OCI-LY7 (cell line): ENCODE data around the gene DAGLA. TPM values are rescaled to one million over a fixed set of nuclear protein-coding genes. Genes with fewer than 3 reads are reported as not detected.

Experiments
- BruUV-seq: library from RNA; stranded (reverse); fragments of 400-500 nt; replicated peaks from 2 replicates; lab custom pipeline; 2021; lab: Mats Ljungman, UMichigan
- CTCF ChIA-PET: fragments of 300-600 bp; sonication (Branson Sonifier 250); formaldehyde crosslinking; loops from one replicate; lab custom pipeline; 2022; ENCODE audit warnings: antibody characterized with exemption; ENCODE audit not compliant: unreplicated experiment; lab: Charles Lee
- POLR2A ChIA-PET: fragments of 300-600 bp; sonication (Branson Sonifier 250); formaldehyde crosslinking; loops from one replicate; lab custom pipeline; 2022; ENCODE audit warnings: antibody characterized with exemption; lab: Charles Lee
- DNase-seq: peaks from one replicate; pipeline ENCODE4 v3.0.0-alpha.2; 2015; ENCODE audit warnings: low spot score
- H2AFZ ChIP-seq: fragments of 200-600 bp; sonication (generic), shearing (Covaris generic); 2 replicates; pipeline ENCODE4 v1.6.1; 2014; ENCODE audit warnings: mild to moderate bottlenecking, antibody characterized with exemption, low read length, moderate library complexity
- H3K27ac ChIP-seq: fragments of 200-600 bp; sonication (generic); 2 replicates; pipeline ENCODE4 v1.5.1; 2014; ENCODE audit warnings: mixed run types, low read depth, mild to moderate bottlenecking, moderate library complexity, low read length, inconsistent platforms; ENCODE audit not compliant: poor library complexity, severe bottlenecking
- H3K36me3 ChIP-seq: fragments of 200-600 bp; sonication (generic); 2 replicates; pipeline ENCODE4 v1.6.1; 2014; ENCODE audit warnings: mild to moderate bottlenecking, antibody characterized with exemption, low read length, moderate library complexity, mixed read lengths; ENCODE audit not compliant: insufficient read depth
- H3K4me1 ChIP-seq: fragments of 200-600 bp; sonication (generic); 2 replicates; pipeline ENCODE4 v1.5.1; 2014; ENCODE audit warnings: mild to moderate bottlenecking, low read length; ENCODE audit not compliant: insufficient read depth, poor library complexity, severe bottlenecking
- H3K4me2 ChIP-seq: fragments of 200-600 bp; sonication (generic); 2 replicates; pipeline ENCODE4 v1.6.1; 2014; ENCODE audit warnings: mild to moderate bottlenecking, low read length
- H3K4me3 ChIP-seq: fragments of 200-600 bp; sonication (generic); 2 replicates; pipeline ENCODE4 v1.5.1; 2014; ENCODE audit warnings: mild to moderate bottlenecking, low read depth, low read length; ENCODE audit not compliant: poor library complexity, severe bottlenecking
- H3K79me2 ChIP-seq: fragments of 200-600 bp; sonication (generic); 2 replicates; pipeline ENCODE4 v1.6.1; 2016; ENCODE audit warnings: low read depth, mild to moderate bottlenecking, low read length, moderate library complexity, mixed read lengths; ENCODE audit not compliant: insufficient read depth
- H3K9me2 ChIP-seq: fragments of 200-600 bp; sonication (generic); 2 replicates; pipeline ENCODE4 v1.6.1; 2016; ENCODE audit warnings: mild to moderate bottlenecking, low read length, mixed read lengths; ENCODE audit not compliant: insufficient read depth
- H3K9me3 ChIP-seq: fragments of 200-600 bp; sonication (generic); 2 replicates; pipeline ENCODE4 v1.6.1; 2014; ENCODE audit warnings: mild to moderate bottlenecking, mixed run types, low read length, mixed read lengths
- H4K20me1 ChIP-seq: fragments of 200-600 bp; sonication (generic); 2 replicates; pipeline ENCODE4 v1.6.1; 2014; ENCODE audit warnings: mild to moderate bottlenecking, antibody characterized with exemption, low read length, moderate library complexity, mixed read lengths; ENCODE audit not compliant: insufficient read depth
- CTCF ChIP-seq: fragments of 200-600 bp; sonication (generic); conservative IDR thresholded peaks from 2 replicates; pipeline ENCODE4 v1.5.1; 2014; ENCODE audit warnings: mild to moderate bottlenecking, antibody characterized with exemption, low read length, moderate library complexity, mixed read lengths
- EZH2phosphoT487 ChIP-seq: fragments of 200-600 bp; sonication (generic); IDR thresholded peaks from 2 replicates; pipeline ENCODE4 v1.6.1; 2018; ENCODE audit warnings: low read depth, borderline replicate concordance, mild to moderate bottlenecking, mixed run types, antibody characterized with exemption, low read length, moderate library complexity, mixed read lengths
- intact Hi-C: fragments of 100-400 bp; cut with micrococcal nuclease; formaldehyde crosslinking; loops from one replicate; pipeline ENCODE4 v1.10.0; 2022; ENCODE audit not compliant: unreplicated experiment
- total RNA-seq, 2 experiments: library from RNA; depleted of rRNA in 1 of 2; stranded (reverse); fragments of >200 nt in 1 of 2; shearing (Covaris generic) in 1 of 2; gene quantifications; 2 replicates each; pipeline ENCODE4 v1.2.3, GENCODE V29; 2014 to 2022

Gene DAGLA
- total RNA-seq, 2 experiments from 2014 or later, result not detected

DNA sequence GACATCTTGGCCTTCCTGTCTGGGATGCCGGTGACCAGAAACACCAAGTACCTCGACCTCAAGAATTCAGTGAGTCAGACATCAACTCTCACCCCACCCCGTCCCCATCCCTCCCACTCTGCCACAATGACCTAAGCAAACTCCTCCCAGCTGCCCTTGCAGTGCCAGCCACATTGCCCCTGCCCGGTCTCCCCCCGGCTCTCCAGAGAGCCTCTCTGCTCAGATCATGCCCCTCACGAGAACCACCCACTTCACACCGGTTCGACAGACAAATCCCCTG, 48.7 kb downstream of the DAGLA start:
- no peak overlapping the region for H3K4me3 ChIP-seq
- H2AFZ ChIP-seq, result no peak overlapping the region
- H3K9me2 ChIP-seq, result no peaks in the 10 kb centered on the region
- ChIA-PET CTCF (no interaction called here), POLR2A (interaction anchor here (0.5 kb wide), 1 partner anchor 306 kb away, joined by 6 read pairs; no protein-coding TSS in a partner anchor)
- intact Hi-C loops, result no loop called here
- no peak overlapping the region for H3K27ac ChIP-seq
- no peaks in the 10 kb centered on the region for H3K4me1 ChIP-seq
- H4K20me1 ChIP-seq, result no peaks in the 10 kb centered on the region
- H3K9me3 ChIP-seq, result no peaks in the 10 kb centered on the region
- no TSS peak for BruUV-seq
- no peaks in the 10 kb centered on the region for H3K36me3 ChIP-seq
- H3K4me2 ChIP-seq, result no peak overlapping the region
- DNase-seq, result no peak
- H3K79me2 ChIP-seq, result no peaks in the 10 kb centered on the region
- TF ChIP-seq EZH2phosphoT487, result no peak
- TF ChIP-seq CTCF, result no peak

- no peak for DNase-seq
- H3K36me3 ChIP-seq, result no peaks in the 10 kb centered on the region
- intact Hi-C loops, result loop anchor here (5.0 kb wide), 1 partner anchor 48 kb away; the partner anchor contains the start of gene DAGLA
- no peaks in the 10 kb centered on the region for H3K9me2 ChIP-seq
- TF ChIP-seq EZH2phosphoT487 (no peak), CTCF (no peak)
- H3K4me2 ChIP-seq, result no peak overlapping the region
- no peak overlapping the region for H3K27ac ChIP-seq
- CTCF ChIA-PET, result no interaction called here
- H3K4me1 ChIP-seq, result no peaks in the 10 kb centered on the region
- no peaks in the 10 kb centered on the region for H4K20me1 ChIP-seq
- H2AFZ ChIP-seq, result no peak overlapping the region
- POLR2A ChIA-PET, result interaction anchor here (0.5 kb wide), 1 partner anchor 612 kb away, joined by 4 read pairs; no protein-coding TSS in a partner anchor
- no peaks in the 10 kb centered on the region for H3K9me3 ChIP-seq
- H3K79me2 ChIP-seq, result no peaks in the 10 kb centered on the region
- H3K4me3 ChIP-seq, result no peak overlapping the region
- no TSS peak for BruUV-seq
Measured at GRCh38 chr11:61730240-61730994, 50.2 kb downstream of the DAGLA start.
